ENCODE measurements around the gene RHD. TPM values are rescaled to one million over a fixed set of nuclear protein-coding genes. Genes with fewer than 3 reads are reported as not detected.
"Not testable (repeated sequence)": the region's sequence is repeated elsewhere in the genome, so short reads cannot be mapped to it uniquely, and the experiment has no call there.

RHD gene
- total RNA-seq, 2 experiments from 2014 or later, result not detected

DNA sequence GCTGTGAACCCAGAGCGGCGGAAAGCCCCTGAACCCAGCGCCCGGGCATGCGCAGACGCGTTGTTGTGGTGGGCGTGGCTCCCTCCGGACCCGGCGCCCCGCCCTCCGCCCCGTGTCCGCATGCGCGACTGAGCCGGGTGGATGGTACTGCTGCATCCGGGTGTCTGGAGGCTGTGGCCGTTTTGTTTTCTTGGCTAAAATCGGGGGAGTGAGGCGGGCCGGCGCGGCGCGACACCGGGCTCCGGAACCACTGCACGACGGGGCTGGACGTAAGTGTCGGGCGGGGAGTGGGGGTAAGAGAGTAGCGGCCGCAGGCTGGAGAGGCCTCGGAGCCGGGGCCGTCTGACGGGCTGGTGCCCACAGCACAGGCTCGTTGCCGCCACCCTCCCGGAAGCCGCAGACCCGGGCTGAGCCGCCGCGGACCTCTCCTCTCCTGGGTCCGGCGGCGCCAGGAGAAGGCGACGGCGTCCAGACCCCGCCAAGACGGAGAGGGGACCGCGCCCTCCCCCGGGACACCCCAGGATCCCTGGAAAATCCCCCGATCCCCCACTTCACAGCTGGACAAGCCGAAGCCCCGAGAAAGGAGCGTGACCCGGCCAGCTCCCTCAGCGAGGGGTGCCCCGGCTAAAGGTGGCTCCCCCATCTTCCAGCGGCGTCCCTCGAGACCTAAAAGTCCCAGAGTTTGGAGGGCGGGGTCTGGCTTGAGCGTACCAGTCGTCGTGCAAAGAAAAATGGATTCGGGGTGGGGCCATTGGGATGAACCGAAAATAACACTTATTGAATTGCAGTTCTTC is 66.1 kb downstream of the RHD start, which contains the start of gene TMEM50A:
Gene TMEM50A (plus strand): TSS at position 147 of the 794 bp plus-strand sequence. CDS start 2,153 bp downstream, outside the sequence.
- POLR2A ChIA-PET, result interaction anchor here (0.7 kb wide), 1 partner anchor 106 kb away, joined by 5 read pairs; the partner anchor contains the start of gene SYF2
- CTCF ChIA-PET, result no interaction called here

DNA sequence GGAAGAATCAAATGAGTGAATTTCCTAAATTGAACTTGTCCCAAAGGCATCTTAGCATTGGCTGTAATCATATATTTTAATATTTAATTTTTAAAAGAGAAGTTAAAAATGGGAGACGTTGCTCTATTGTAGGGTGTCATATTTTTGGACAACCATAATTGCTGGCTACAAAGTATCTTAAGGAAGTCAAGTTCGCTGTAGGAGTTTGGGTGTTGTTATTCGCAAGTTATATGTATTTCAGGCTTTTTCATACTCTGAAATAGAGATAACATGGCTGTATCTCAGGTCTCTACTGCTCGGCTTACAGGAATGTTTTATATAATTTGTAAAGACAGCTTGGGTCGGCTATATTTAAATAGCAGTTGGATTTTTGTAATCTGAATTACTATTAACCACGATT is 66.7 kb downstream of the RHD start:
- POLR2A ChIA-PET, result interaction anchor here (0.7 to 1.0 kb wide), 2 partner anchors 99 to 107 kb away, joined by 3 to 5 read pairs; partner anchors contain the start of gene SYF2
- CTCF ChIA-PET, result no interaction called here

DNA sequence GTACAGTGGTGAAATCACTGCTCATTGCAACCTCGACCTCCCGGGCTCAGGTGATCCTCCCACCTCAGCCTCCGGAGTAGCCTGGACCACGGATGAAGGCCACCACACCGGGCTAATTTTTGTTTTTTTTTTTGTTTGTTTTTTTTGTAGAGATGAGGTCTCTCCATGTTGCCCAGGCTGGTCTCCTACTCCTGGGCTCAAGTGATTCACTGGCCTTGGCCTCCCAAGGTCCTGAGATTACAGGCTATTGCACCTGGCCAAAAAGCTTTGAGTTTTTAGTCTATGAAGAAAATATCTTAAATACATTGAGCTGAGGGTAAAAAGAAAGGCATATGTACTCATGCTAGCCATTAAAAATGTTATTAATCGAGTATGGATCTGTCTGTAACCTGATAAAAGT is 69.4 kb downstream of the RHD start:
- ChIA-PET POLR2A (no interaction called here), CTCF (no interaction called here)

DNA sequence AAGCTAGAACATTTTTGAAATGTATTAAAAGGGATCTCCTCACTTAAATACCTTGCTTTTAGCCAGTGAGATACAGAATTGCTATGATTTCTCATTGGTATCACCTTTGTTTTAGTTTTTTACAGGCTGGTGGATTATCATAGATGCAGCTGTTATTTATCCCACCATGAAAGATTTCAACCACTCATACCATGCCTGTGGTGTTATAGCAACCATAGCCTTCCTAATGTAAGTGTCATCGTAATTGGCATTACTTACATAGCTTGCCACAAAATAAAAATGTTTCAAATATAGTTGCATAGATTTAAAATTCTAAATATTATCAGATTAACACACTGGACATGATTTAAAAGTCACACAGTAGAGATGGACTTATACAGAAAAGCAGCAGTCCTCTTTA is 70.5 kb downstream of the RHD start:
- CTCF ChIA-PET, result no interaction called here

DNA sequence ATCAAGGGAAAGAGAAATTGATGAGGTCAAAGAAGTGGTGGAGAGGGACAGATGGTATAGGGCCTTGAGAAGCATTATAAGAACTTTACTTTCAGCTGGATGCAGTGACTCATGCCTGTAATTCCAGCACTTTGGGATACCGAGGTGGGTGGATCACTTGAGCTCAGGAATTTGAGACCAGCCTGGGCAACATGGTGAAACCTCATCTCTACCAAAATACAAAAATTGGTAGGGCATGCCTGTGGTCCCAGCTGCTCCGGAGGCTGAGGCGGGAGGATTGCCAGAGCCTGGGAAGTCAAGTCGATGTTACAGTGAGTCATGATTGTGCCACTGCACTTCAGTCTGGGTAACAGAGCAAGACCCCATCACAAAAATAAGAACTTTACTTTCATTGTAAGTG is 71.6 kb downstream of the RHD start:
- ChIA-PET CTCF (no interaction called here), POLR2A (no interaction called here)

More for the DNA sequence above, 70.5 kb downstream of the RHD start:
- POLR2A ChIA-PET, result no interaction called here

DNA sequence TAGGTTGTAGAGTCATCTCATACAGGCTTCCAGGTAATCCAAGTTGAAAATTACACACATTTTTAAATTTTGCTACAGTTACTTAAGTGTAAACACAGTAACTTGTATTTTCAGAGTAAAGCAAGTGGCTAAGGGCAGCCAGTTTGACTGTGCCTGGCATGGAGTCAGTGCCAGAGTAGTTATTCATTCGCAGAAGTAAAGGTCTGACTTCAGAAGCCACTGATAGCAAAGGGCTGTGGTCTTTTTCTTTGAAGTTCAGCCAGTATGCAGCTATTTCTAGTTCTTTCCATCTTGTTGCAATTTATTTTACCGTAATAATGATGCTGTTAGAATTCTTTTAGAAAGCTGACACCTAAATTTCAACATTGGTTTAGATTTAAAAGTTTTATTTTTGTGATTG is 75.2 kb downstream of the RHD start:
- ChIA-PET CTCF (interaction anchor here (0.6 kb wide), 1 partner anchor 1519 kb away, joined by 3 read pairs; no protein-coding TSS in a partner anchor), POLR2A (no interaction called here)

DNA sequence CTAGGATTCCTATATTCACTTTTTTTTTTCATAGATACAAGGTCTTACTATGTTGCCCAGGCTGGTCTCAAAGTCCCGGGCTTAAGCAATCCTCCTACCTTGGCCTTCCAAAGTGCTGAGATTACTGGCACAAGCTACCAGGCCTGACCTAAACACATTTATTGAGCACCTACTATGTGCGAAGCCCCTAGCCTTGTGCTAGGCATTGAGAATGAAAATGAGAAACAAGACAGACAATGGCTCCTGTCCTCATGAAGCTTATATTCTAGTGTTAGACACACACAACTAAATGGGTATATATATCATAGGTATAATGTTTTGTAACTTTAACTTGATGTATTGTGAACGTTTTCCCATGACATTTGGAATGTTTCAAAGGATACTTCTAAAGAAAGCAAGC is 77.3 kb downstream of the RHD start:
- POLR2A ChIA-PET, result no interaction called here
- CTCF ChIA-PET, result no interaction called here

DNA sequence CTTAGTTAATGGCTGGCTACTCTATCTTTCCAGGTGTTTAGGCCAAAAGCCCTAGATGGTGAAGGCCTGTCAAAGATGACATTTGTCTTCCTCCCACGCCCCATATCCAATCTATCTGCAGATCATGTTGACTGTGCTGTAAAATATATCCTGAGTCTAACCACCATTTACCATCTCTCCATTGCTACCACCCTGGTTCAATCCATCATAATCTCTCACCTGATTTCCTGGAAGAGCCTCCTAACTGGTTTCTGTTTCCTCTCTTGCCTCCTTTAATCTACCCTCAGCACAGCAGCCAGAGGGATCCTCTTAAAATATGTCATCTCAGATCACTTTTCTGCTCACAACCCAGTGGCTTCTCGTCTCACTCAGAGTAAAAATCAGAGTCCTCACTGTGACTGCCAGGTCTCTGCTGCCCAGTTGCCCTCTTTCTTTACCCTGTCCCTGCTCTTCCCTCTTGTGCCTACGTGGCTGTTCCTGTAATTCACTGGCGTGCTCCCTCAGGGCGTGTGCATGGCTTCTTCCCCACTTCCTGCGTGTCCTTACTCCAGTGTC is 83.6 kb downstream of the RHD start:
- CTCF ChIA-PET, result no interaction called here
- POLR2A ChIA-PET, result no interaction called here

DNA sequence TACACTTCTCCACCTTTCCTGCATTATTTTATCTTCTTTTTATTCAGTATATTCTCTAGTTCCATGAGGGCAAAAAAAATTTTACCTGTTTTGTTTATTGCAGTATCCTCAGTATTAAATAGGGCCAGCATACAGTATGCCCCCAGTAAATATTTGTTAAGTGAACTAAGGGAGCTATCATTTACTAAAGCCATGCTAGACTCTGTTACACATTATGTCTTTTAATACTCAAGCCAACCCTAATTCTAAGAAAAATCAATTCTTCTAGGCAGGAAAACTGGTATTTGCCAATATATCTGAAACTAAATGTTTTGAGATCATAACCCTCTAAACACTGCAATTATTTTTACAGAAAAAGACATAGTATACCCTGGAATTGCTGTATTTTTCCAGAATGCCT is 84.1 kb downstream of the RHD start:
- ChIA-PET CTCF (no interaction called here), POLR2A (no interaction called here)

DNA sequence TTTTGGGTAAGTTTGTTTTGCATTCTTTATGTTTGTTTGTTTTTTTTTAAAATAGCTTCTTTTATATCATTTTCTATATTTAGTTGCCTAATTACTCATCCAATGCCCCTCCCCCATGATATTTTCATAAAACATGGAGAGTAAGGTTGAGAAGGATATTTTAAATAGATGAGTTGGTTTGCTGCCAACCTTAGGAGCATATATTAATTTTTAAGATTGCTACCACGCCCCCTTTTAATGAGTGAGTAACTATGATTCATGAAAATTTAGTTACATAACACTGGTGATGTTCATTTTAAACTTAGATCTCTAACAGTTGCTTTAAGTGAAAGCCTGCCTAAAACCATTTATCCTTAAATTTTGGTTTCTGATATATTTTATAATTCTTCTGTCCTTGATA is 84.5 kb downstream of the RHD start:
- CTCF ChIA-PET, result no interaction called here
- POLR2A ChIA-PET, result no interaction called here

DNA sequence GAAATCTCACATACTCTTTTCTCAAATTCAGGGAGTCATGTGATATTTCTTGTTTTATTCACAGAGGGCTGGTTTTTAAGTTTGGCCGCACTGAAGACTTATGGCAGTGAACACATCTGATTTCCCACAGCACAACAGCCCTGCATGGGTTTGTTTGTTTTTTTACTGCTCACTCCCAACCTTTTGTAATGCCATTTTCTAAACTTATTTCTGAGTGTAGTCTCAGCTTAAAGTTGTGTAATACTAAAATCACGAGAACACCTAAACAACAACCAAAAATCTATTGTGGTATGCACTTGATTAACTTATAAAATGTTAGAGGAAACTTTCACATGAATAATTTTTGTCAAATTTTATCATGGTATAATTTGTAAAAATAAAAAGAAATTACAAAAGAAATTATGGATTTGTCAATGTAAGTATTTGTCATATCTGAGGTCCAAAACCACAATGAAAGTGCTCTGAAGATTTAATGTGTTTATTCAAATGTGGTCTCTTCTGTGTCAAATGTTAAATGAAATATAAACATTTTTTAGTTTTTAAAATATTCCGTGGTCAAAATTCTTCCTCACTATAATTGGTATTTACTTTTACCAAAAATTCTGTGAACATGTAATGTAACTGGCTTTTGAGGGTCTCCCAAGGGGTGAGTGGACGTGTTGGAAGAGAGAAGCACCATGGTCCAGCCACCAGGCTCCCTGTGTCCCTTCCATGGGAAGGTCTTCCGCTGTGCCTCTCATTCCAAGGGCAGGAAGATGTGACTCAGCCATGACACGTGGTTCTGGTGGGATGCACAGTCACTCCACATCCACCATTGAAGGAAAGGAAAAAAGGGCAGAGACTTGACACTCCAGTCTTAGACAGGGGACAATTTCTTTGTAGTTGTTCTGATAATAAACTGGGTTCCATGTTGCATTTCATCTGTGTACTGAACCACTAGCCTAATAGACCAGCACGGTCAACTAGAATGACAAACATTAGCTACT is 88.6 kb downstream of the RHD start:
- ChIA-PET POLR2A (interaction anchor here (0.6 kb wide), 1 partner anchor 29 kb away, joined by 5 read pairs; no protein-coding TSS in a partner anchor), CTCF (no interaction called here)

DNA sequence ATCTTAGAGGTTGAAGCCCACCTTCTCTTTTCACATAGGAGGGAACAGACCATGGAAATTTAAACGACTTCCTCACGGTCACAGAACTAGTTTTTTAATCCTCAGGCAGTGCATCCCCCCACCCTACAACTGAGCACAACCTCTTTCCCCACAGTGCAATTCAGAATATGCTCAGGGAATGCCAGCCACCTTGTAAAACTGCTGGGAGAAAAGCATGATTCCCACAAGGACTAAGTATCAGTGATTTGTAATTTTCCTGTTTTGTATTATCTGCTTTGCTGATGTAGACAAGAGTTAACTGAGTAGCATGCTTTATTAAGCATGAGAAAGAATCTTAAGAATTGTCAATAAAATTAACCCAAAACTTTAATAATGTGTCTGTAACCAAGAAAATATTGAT is 89.6 kb downstream of the RHD start:
- ChIA-PET POLR2A (no interaction called here), CTCF (no interaction called here)

DNA sequence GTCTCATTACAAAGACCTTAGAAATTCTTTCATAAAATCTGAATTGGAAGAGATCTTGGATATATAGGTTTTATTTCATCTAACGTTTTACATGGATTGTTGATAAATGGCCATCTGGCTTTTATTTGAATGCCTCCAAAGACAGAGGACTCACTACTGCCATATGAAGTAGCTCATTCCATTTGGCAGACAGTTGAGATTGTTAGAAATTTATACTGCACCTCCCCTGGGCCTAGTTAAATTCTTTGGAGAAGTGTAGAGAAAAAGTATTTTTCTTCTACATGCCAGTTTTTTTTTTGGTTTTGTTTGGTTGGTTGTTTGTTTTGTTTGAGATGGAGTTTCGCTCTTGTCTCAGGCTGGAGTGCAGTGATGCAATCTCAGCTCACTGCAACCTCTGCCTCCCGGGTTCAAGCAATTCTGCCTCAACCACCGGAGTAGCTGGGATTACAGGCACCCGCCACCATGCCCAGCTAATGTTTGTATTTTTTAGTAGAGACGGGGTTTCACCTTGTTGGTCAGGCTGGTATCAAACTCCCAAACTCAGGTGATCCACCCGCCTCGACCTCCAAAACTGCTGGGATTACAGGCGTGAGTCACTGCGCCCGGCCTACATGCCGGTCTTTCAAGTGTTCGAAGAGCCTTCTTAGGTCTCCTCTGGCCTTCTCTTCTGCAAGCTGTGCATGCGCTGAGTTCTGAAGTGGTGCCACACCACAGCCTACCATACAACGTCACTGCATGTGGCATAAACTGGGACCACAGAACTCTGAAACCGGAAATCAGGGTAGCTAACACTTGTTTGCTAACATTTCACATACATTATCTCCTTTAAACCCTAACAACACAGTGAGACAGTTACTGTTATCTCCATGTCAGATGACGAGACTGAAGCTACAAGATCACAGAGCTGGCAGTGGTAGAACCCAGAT is 90.6 kb downstream of the RHD start:
- POLR2A ChIA-PET, CTCF ChIA-PET: not testable (repeated sequence)

DNA sequence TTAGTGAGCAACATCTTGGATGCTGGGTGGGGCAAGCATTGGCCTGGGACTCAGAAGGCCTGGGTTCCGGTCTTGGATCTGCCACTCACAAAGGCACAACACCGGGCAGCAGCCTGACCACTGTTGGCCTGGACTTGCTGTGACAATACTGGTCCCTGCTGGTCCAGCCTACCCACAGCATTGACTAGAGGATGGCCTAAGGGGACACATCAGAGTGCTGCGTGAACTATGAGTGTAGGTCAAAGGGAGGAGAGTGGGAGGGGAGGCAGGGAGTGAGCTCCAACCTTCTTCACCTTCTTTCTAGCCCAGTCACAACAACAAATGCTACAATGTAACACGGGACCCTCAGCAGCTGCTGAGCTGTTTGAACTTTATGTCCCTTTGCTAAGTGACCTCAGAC is 96.9 kb downstream of the RHD start:
- CTCF ChIA-PET, result no interaction called here
- POLR2A ChIA-PET, result no interaction called here

DNA sequence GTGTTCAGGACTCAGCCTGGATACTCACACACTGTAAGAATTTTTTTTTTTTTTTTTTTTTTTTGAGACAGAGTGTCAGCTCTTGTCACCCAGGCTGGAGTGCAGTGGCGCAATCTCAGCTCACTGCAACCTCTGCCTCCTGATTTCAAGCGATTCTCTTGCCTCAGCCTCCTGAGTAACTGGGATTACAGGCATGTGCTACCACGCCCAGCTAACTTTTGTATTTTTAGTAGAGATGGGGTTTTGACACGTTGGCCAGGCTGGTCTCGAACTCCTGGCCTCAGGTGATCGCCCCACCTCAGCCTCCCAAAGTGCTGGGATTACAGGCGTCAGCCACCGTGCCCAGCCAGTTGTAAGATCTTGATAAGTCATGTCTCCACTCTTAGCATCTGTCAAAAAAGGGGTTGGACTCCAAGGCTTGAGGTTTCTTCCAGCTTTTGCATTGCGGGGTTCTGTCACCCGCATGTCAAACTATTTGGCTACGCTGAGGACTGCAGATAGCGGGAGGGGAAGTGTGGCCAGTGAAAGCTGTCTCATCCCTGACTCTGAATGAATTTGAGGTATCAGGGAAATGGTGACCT is 97.5 kb downstream of the RHD start:
- POLR2A ChIA-PET, result not testable (repeated sequence)
- CTCF ChIA-PET, result interaction anchor here (0.6 kb wide), 1 partner anchor 1717 kb away, joined by 3 read pairs; no protein-coding TSS in a partner anchor

DNA sequence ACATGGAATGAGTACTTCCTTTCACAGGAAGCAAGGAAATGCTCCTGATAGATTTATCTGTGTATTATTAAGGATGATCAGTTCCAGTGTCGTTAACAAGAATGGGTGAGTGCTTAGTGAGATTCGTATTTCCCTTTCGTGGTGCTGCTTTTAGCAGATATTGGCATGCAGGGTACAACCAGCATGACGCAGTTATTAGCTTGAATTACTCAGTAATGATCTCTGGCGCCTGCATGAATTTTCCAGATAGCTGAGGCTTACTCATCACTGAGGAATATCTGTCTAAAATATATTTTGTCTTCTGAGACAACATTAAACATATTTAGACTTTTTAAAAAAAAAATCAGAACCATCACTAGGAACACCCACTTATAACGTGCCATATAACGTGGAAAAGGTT is 99.4 kb downstream of the RHD start:
- POLR2A ChIA-PET, CTCF ChIA-PET: not testable (repeated sequence)

DNA sequence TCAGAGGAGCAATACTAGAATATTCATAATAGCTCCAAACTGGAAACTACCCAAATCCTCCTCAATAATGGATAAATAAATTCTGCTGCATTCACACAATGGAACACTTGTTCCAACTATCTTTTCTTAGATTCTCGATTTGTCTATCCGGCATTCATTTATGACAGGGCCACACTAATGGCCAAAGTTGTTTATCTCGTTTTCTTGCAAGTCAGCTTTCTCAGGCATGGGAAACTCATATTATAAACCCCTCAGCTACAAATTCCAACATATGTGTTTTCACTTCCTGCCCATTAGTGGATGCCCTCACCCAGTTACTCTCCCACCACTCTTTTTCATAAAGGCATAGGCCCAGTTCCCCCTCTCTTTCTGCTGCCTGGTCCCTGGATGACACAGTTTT is 106.1 kb downstream of the RHD start:
- POLR2A ChIA-PET, CTCF ChIA-PET: not testable (repeated sequence)

Measured in activated CD8-positive, alpha-beta memory T cell treated with anti-CD3 and anti-CD28 coated beads for 36 hours (primary cell).